Ovary (tissue), 3 donors: ENCODE data around the gene HPSE2.

Experiments used
- CTCF ChIP-seq, 3 donors: fragments of 450-650 bp in 2 of 3; fragments of 200-600 bp in 1 of 3; IDR thresholded peaks; one replicate each; pipeline versions ENCODE4 v1.5.1 to v1.8.0; 2016 to 2022; ENCODE audit warnings: antibody characterized with exemption in 3 of 3, mild to moderate bottlenecking in 1 of 3
- EP300 ChIP-seq: sonication (generic); formaldehyde crosslinking; IDR thresholded peaks from one replicate; pipeline ENCODE4 v1.6.1; 2017; ENCODE audit warnings: antibody characterized with exemption
- POLR2A ChIP-seq: fragments of 450-650 bp; IDR thresholded peaks from one replicate; pipeline ENCODE4 v1.6.1; 2017; ENCODE audit warnings: antibody characterized with exemption, mild to moderate bottlenecking, moderate library complexity
- donor health status: DM: no; HTN: no; CAD: no.

- TF ChIP-seq CTCF (IDR thresholded peaks at IDR 0.05) (no peak), POLR2A (no peak), EP300 (no peak)
These were observed 764.8 kb downstream of the HPSE2 start for GRCh38 chr10:98470850-98471249.
